B cell (primary cell): Measurements from ENCODE around the gene MED6. TPM values are rescaled to one million over a fixed set of nuclear protein-coding genes. Genes with fewer than 3 reads are reported as not detected.

Source experiments
- ATAC-seq: fragments of 200-7000 bp; cut with Tn5 transposase; one replicate; pipeline ENCODE4 v1.10.0; 2021; ENCODE audit warnings: low read depth, mild to moderate bottlenecking, moderate number of reproducible peaks, moderate library complexity
- CTCF ChIA-PET: fragments of 350-600 bp; sonication (Branson Sonifier 250); formaldehyde crosslinking; loops from one replicate; lab custom pipeline; 2021; ENCODE audit warnings: antibody characterized with exemption, inconsistent platforms; lab: Charles Lee
- POLR2A ChIA-PET: fragments of 350-600 bp; sonication (Branson Sonifier 250); formaldehyde crosslinking; loops from one replicate; lab custom pipeline; 2021; ENCODE audit warnings: antibody characterized with exemption; lab: Charles Lee
- DNase-seq: peaks from one replicate; pipeline ENCODE4 v3.0.0; 2013
- H2AFZ ChIP-seq: 2 replicates; pipeline ENCODE4 v1.6.1; 2012; ENCODE audit warnings: mild to moderate bottlenecking, low read depth, low read length; ENCODE audit not compliant: insufficient read depth, poor library complexity, severe bottlenecking
- H3K27ac ChIP-seq, 2 donors: 1 replicate in 1 of 2; 2 replicates in 1 of 2; pipeline ENCODE4 v1.5.1; 2012 to 2013; ENCODE audit warnings: low read length in 2 of 2, mild to moderate bottlenecking in 2 of 2, moderate library complexity in 1 of 2
- H3K27me3 ChIP-seq, 4 experiments: fragments of 200-600 bp in 1 of 4; sonication (generic) in 1 of 4; replicated peaks in 1 of 4; 1 replicate in 2 of 4; 2 replicates in 2 of 4; pipeline versions ENCODE4 v1.6.1 to v1.7.0; 2013 to 2016; ENCODE audit warnings: low read length in 3 of 4, mild to moderate bottlenecking in 2 of 4, mixed read lengths in 1 of 4, moderate library complexity in 1 of 4; ENCODE audit not compliant: insufficient read depth in 4 of 4, control insufficient read depth in 3 of 4; ENCODE audit errors: control extremely low read depth in 1 of 4
- H3K36me3 ChIP-seq, 2 experiments: replicated peaks in 1 of 2; 1 replicate in 1 of 2; 2 replicates in 1 of 2; pipeline versions ENCODE4 v1.6.1 to v1.7.1; 2013; ENCODE audit warnings: low read length in 1 of 2; ENCODE audit not compliant: insufficient read depth in 2 of 2, control insufficient read depth in 1 of 2; ENCODE audit errors: control extremely low read depth in 1 of 2, extremely low read depth in 1 of 2
- H3K4me1 ChIP-seq, 2 donors: fragments of 200-600 bp in 1 of 2; sonication (generic) in 1 of 2; 1 replicate in 1 of 2; 2 replicates in 1 of 2; pipeline versions ENCODE4 v1.5.1 to v1.6.1; 2013 to 2017; ENCODE audit warnings: low read length in 2 of 2; ENCODE audit not compliant: control insufficient read depth in 2 of 2, insufficient read depth in 2 of 2
- H3K4me2 ChIP-seq: replicated peaks from 2 replicates; pipeline ENCODE3; 2012; ENCODE audit warnings: mild to moderate bottlenecking, low read depth, low read length; ENCODE audit not compliant: poor library complexity, severe bottlenecking
- H3K4me3 ChIP-seq, 5 experiments: fragments of 200-600 bp in 1 of 5; sonication (generic) in 1 of 5; 1 replicate in 3 of 5; 2 replicates in 2 of 5; pipeline versions ENCODE4 v1.5.1 to v1.7.0; 2011 to 2016; ENCODE audit warnings: low read length in 4 of 5, mild to moderate bottlenecking in 4 of 5, low read depth in 2 of 5, control low read depth in 1 of 5, moderate library complexity in 1 of 5; ENCODE audit not compliant: insufficient read depth in 1 of 5; ENCODE audit errors: control extremely low read depth in 1 of 5, extremely low read depth in 1 of 5
- H3K79me2 ChIP-seq: fragments of 200-600 bp; sonication (generic); one replicate; pipeline ENCODE4 v1.6.0; 2016; ENCODE audit warnings: low read length; ENCODE audit not compliant: control insufficient read depth, insufficient read depth
- H3K9ac ChIP-seq: fragments of 200-600 bp; sonication (generic); 2 replicates; pipeline ENCODE4 v1.6.1; 2017; ENCODE audit warnings: mild to moderate bottlenecking, low read length, moderate library complexity
- H3K9me3 ChIP-seq, 3 donors: one replicate each; pipeline versions ENCODE4 v1.6.1 to v1.7.1; 2013; ENCODE audit warnings: low read length in 2 of 3; ENCODE audit not compliant: control insufficient read depth in 2 of 3, insufficient read depth in 1 of 3; ENCODE audit errors: control extremely low read depth in 1 of 3
- H4K20me1 ChIP-seq: 2 replicates; pipeline ENCODE4 v1.6.0; 2012; ENCODE audit warnings: mild to moderate bottlenecking, low read length; ENCODE audit not compliant: insufficient read depth, control insufficient read depth, poor library complexity, severe bottlenecking
- H3K27ac Mint-ChIP-seq: one replicate; pipeline ENCODE4 v1.8.0; 2021; ENCODE audit warnings: mixed read lengths
- H3K27me3 Mint-ChIP-seq: one replicate; pipeline ENCODE4 v1.8.0; 2021; ENCODE audit warnings: mixed read lengths
- H3K4me1 Mint-ChIP-seq: one replicate; pipeline ENCODE4 v1.8.0; 2021; ENCODE audit warnings: mixed read lengths
- H3K4me3 Mint-ChIP-seq: one replicate; pipeline ENCODE4 v1.8.0; 2021; ENCODE audit warnings: mixed read lengths
- H3K9me3 Mint-ChIP-seq: one replicate; pipeline ENCODE4 v1.8.0; 2022; ENCODE audit warnings: mixed read lengths; ENCODE audit not compliant: insufficient read depth
- EZH2 ChIP-seq: IDR thresholded peaks from 2 replicates; pipeline ENCODE4 v1.6.1; 2012; ENCODE audit warnings: borderline replicate concordance, low read depth, mild to moderate bottlenecking, moderate library complexity, low read length; ENCODE audit not compliant: insufficient read depth, poor library complexity, severe bottlenecking
- WGBS: methylation state at CpG from one replicate; pipeline ENCODE4 v1.1.5; 2013; ENCODE audit warnings: missing lambda C conversion rate; ENCODE audit not compliant: insufficient coverage; 5-methylcytosine and 5-hydroxymethylcytosine counted together
- intact Hi-C: fragments of 100-400 bp; cut with micrococcal nuclease; formaldehyde crosslinking; loops from one replicate; pipeline ENCODE4 v1.10.0; 2022
- polyA plus RNA-seq: library from polyadenylated mRNA; depleted of rRNA; stranded (reverse); fragments of >200 nt; gene quantifications from 2 replicates; pipeline ENCODE4 v1.2.3, GENCODE V29; 2012
- total RNA-seq, 2 donors: library from RNA; stranded (reverse); fragments of 120-200 nt in 1 of 2; gene quantifications; 1 replicate in 1 of 2; 2 replicates in 1 of 2; pipeline versions ENCODE4 v1.2.3 to v1.2.4, GENCODE V29; 2013 to 2022
- TF ChIP-seq, protein P1 (sequence below): fragments of 200-600 bp; IDR thresholded peaks from one replicate; pipeline ENCODE4 v1.8.0; 2022; ENCODE audit warnings: antibody characterized with exemption, mild to moderate bottlenecking

Gene MED6
- total and polyA plus RNA-seq, 2 donors (not counting 1 experiment from before 2014, with no cell fraction given) = 30.4 to 71.0 TPM

DNA sequence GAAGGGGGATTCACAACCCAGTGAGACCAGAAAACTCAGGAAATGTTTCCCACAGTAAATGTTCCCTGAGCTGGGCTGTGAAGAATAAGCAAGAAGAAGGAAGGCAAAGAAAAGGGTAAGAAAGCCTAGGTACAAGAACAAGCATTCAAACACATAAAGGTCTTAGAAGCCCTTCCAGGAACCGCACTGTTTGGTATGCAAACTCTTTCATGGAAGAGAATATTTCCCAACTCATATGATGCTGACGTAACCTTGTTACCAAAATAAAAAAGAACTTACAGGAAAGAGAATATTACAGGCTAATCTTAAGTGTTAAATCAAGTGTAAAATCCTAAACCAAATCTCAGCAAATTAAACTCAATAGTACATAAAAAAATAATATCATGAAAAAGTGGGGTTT is 23.6 kb downstream of the MED6 start:
- no peaks in the 10 kb centered on the region for H3K27me3 Mint-ChIP-seq
- TF ChIP-seq EZH2 = no peak
- TF ChIP-seq, protein P1, sequence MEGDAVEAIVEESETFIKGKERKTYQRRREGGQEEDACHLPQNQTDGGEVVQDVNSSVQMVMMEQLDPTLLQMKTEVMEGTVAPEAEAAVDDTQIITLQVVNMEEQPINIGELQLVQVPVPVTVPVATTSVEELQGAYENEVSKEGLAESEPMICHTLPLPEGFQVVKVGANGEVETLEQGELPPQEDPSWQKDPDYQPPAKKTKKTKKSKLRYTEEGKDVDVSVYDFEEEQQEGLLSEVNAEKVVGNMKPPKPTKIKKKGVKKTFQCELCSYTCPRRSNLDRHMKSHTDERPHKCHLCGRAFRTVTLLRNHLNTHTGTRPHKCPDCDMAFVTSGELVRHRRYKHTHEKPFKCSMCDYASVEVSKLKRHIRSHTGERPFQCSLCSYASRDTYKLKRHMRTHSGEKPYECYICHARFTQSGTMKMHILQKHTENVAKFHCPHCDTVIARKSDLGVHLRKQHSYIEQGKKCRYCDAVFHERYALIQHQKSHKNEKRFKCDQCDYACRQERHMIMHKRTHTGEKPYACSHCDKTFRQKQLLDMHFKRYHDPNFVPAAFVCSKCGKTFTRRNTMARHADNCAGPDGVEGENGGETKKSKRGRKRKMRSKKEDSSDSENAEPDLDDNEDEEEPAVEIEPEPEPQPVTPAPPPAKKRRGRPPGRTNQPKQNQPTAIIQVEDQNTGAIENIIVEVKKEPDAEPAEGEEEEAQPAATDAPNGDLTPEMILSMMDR = no peak
- peaks cover 16 to 26% of the 10 kb centered on the region in 2 experiments for H3K36me3 ChIP-seq
- no peak for DNase-seq
- no peaks in the 10 kb centered on the region for H3K27me3 ChIP-seq
- H3K9me3 ChIP-seq = peaks cover 0 to 3% (median 0%) of the 10 kb centered on the region in 3 donors
- H2AFZ ChIP-seq = no peak overlapping the region
- no peaks in the 10 kb centered on the region for H4K20me1 ChIP-seq
- no peak overlapping the region for H3K4me2 ChIP-seq
- no peaks in the 10 kb centered on the region for H3K79me2 ChIP-seq
- no peak overlapping the region for H3K27ac ChIP-seq
- H3K4me1 ChIP-seq = no peaks in the 10 kb centered on the region
- POLR2A ChIA-PET = no interaction called here
- no peak for ATAC-seq
- H3K4me3 Mint-ChIP-seq = no peak overlapping the region
- intact Hi-C loops = no loop called here
- no peaks in the 10 kb centered on the region for H3K9me3 Mint-ChIP-seq
- H3K27ac Mint-ChIP-seq = no peak overlapping the region
- H3K9ac ChIP-seq = no peak overlapping the region
- no CpG with 5 or more reads among the region's 2 CpGs for WGBS
- no peaks in the 10 kb centered on the region for H3K4me1 Mint-ChIP-seq
- CTCF ChIA-PET = no interaction called here
- H3K4me3 ChIP-seq = no peak overlapping the region

DNA sequence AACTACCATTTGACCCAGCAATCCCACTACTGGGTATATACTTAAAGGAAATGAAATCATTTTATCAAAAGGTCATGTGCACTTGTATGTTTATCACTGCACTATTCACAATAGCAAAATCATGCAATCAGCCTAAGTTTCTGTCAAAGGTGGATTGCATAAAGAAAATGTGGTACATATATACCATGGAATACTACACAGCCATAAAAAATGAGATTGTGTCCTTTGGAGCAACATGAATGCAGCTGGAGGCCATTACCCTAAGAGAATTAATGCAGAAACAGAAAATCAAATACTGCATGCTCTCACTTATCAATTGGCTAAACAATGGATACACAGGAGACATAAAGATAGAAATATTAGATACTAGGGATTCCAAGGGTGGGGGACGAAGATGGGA is 27.4 kb downstream of the MED6 start:
- H4K20me1 ChIP-seq = peaks cover under 1% of the 10 kb centered on the region
- peaks cover 4 to 14% of the 10 kb centered on the region in 2 experiments for H3K36me3 ChIP-seq
- no peaks in the 10 kb centered on the region for H3K27me3 ChIP-seq
- H3K4me2 ChIP-seq = no peak overlapping the region
- H3K9ac ChIP-seq = no peak overlapping the region
- H3K27ac Mint-ChIP-seq = no peak overlapping the region
- H3K4me1 Mint-ChIP-seq = no peaks in the 10 kb centered on the region
- TF ChIP-seq, protein P1 = no peak
- no peak for TF ChIP-seq EZH2
- ATAC-seq (no peak), DNase-seq (no peak)
- no peak overlapping the region for H3K4me3 ChIP-seq
- H3K27ac ChIP-seq = no peak overlapping the region
- no peak overlapping the region for H3K4me3 Mint-ChIP-seq
- no peaks in the 10 kb centered on the region for H3K4me1 ChIP-seq
- WGBS = no CpG with 5 or more reads among the region's 1 CpG
- ChIA-PET POLR2A (interaction anchor here (0.7 kb wide), 1 partner anchor 553 kb away, joined by 3 read pairs; no protein-coding TSS in a partner anchor), CTCF (no interaction called here)
- H3K79me2 ChIP-seq = peaks cover 2% of the 10 kb centered on the region
- H2AFZ ChIP-seq = no peak overlapping the region
- intact Hi-C loops = no loop called here
- no peaks in the 10 kb centered on the region for H3K27me3 Mint-ChIP-seq
- no peaks in the 10 kb centered on the region for H3K9me3 Mint-ChIP-seq
- H3K9me3 ChIP-seq = peaks cover 0 to 4% (median 0%) of the 10 kb centered on the region in 3 donors
